Heart right ventricle (tissue), 16 donors: ENCODE measurements around the gene PTRH1. TPM values are rescaled to one million over a fixed set of nuclear protein-coding genes. Genes with fewer than 3 reads are reported as not detected.

Experiments used
- ATAC-seq, 8 donors: fragments of 200-7000 bp; cut with Tn5 transposase; one replicate each; pipeline ENCODE4 v1.9.1; 2020; ENCODE audit warnings: mild to moderate bottlenecking in 8 of 8, moderate library complexity in 8 of 8, moderate number of reproducible peaks in 1 of 8
- DNase-seq, 2 donors: peaks; one replicate each; pipeline ENCODE4 v3.0.0-alpha.2; 2020
- H3K27ac ChIP-seq, 10 donors: fragments of 200-600 bp; sonication (generic) in 2 of 10; one replicate each; pipeline versions ENCODE4 v1.5.0 to v1.8.0; 2020 to 2022; ENCODE audit warnings: mild to moderate bottlenecking in 3 of 10
- H3K27me3 ChIP-seq, 7 donors: fragments of 200-600 bp; one replicate each; pipeline ENCODE4 v1.8.0; 2021 to 2022; ENCODE audit warnings: mild to moderate bottlenecking in 2 of 7
- H3K36me3 ChIP-seq, 9 donors: fragments of 200-600 bp; sonication (generic) in 1 of 9; one replicate each; pipeline versions ENCODE4 v1.5.0 to v1.8.0; 2020 to 2022; ENCODE audit warnings: mild to moderate bottlenecking in 2 of 9
- H3K4me1 ChIP-seq, 9 donors: fragments of 200-600 bp; sonication (generic) in 1 of 9; one replicate each; pipeline versions ENCODE4 v1.5.0 to v1.8.0; 2020 to 2022; ENCODE audit warnings: mild to moderate bottlenecking in 4 of 9
- H3K4me3 ChIP-seq, 10 donors: fragments of 200-600 bp; sonication (generic) in 2 of 10; one replicate each; pipeline versions ENCODE4 v1.5.0 to v1.8.0; 2020 to 2022; ENCODE audit warnings: mild to moderate bottlenecking in 7 of 10, moderate library complexity in 2 of 10
- H3K9me3 ChIP-seq, 11 donors: fragments of 200-600 bp in 10 of 11; sonication (generic) in 2 of 11; one replicate each; pipeline versions ENCODE4 v1.5.0 to v1.8.0; 2013 to 2022; ENCODE audit warnings: mild to moderate bottlenecking in 2 of 11, control low read depth in 1 of 11, moderate library complexity in 1 of 11
- CTCF ChIP-seq, 9 donors: fragments of 200-600 bp; sonication (generic) in 2 of 9; IDR thresholded peaks; one replicate each; pipeline versions ENCODE4 v1.5.0 to v1.8.0; 2021 to 2022; ENCODE audit warnings: antibody characterized with exemption in 9 of 9, mild to moderate bottlenecking in 5 of 9, moderate library complexity in 1 of 9
- WGBS, 2 donors: extraction: QIAGEN DNeasy Blood & Tissue Kit; methylation state at CpG; one replicate each; pipeline ENCODE4 v1.1.7; 2013; ENCODE audit warnings: inconsistent platforms in 1 of 2; 5-methylcytosine and 5-hydroxymethylcytosine counted together
- intact Hi-C, 10 donors: fragments of 100-400 bp; cut with DNase I; formaldehyde crosslinking; loops; one replicate each; pipeline versions ENCODE4 v1.11.1 to v1.14.2; 2022
- polyA plus RNA-seq, 2 donors: library from polyadenylated mRNA; stranded (reverse); fragments of 200-250 nt; gene quantifications; one replicate each; pipeline ENCODE4 v1.2.3, GENCODE V29; 2013
- total RNA-seq, 10 donors: library from RNA; stranded (reverse); fragmentation: NEBNext Ultra II Directional in 3 of 10; extraction: Animal tissue kit (Norgen Biotek cat#: 25700) in 3 of 10; gene quantifications; one replicate each; pipeline versions ENCODE4 v1.2.1 to v1.2.4, GENCODE V29; 2021 to 2023
- donor health status: Arrhythmogenic right ventricular cardiomyopathy.
- donor health status: ischemic (EF 13 %, LVEDD 7.1; RV severe dilation, severe dysfunction).
- donor health status: healthy with polysubstance abuse.
- donor health status: DM: no; HTN: yes; CAD: no.
- donor health status: DM: no; HTN: no; CAD: no.
- donor health status: ischemic (EF 25% LVEDD 6.9; RV normal size, moderate dysfunction).
- donor health status: ischemic (EF 25% LVEDD 5.7; RV mildly dilated, moderate dysfunction).
- donor health status: healthy.
- donor health status: DM: yes; HTN: yes; CAD: no.
- donor health status: Ischemic cardiomyopathy.
- donor health status: ischemic (EF 35%, LVEDD 5.7; RV mildly dilated, moderate dysfunction).
- donor health status: nonischemic (EF 11% LVEDD 7.7; RV severe dilation, severe dysfunction).
- donor health status: DM: yes; HTN: yes; CAD: no.
- donor health status: PGD.
- donor health status: ischemic (EF 29% LVEDD 5.4; RV normal size, mild dysfunction).
- donor health status: nonischemic (EF 23%, LVEDD 6.1; RV moderate dilation, normal function).

PTRH1 gene
- total and polyA plus RNA-seq, 12 donors = 8.1 to 47.0 (median 11.5) TPM

GRCh38 chr9:127706836-127707241, 8.6 kb downstream of the PTRH1 start, which contains the start of gene CFAP157:
CFAP157 (plus strand) TSS chr9:127706988; CDS start chr9:127707032, 44 bp downstream.
- no peaks in the 10 kb centered on the region for H3K4me1 ChIP-seq
- H3K36me3 ChIP-seq = no peaks in the 10 kb centered on the region
- DNase-seq = no peak
- no peaks in the 10 kb centered on the region for H3K9me3 ChIP-seq
- 58 to 63% methylated on average over 11 of the region's 11 CpGs for WGBS, 2 donors
- H3K27me3 ChIP-seq = no peaks in the 10 kb centered on the region
- ATAC-seq = peak in 2 of 8 donors; percentile 23 to 35
- intact Hi-C loops = no loop called here
- TF ChIP-seq CTCF (IDR thresholded peaks at IDR 0.05) = no peak
- H3K27ac ChIP-seq = no peak within 1 kb of the TSS
- no peak within 1 kb of the TSS for H3K4me3 ChIP-seq

GRCh38 chr9:127705577-127706379, 9.7 kb downstream of the PTRH1 start:
- TF ChIP-seq CTCF (IDR thresholded peaks at IDR 0.05) = no peak
- ATAC-seq (peak in 2 of 8 donors; percentile 16 to 17), DNase-seq (no peak)
- intact Hi-C loops = no loop called here
- Histone ChIP-seq H3K4me1 (no peaks in the 10 kb centered on the region), H3K27ac (no peak overlapping the region), H3K4me3 (no peak overlapping the region), H3K27me3 (no peaks in the 10 kb centered on the region), H3K36me3 (no peaks in the 10 kb centered on the region), H3K9me3 (no peaks in the 10 kb centered on the region)
- WGBS, 2 donors = 86 to 87% methylated on average over 12 of the region's 12 CpGs

GRCh38 chr9:127703289-127703946, 12.0 kb downstream of the PTRH1 start:
- intact Hi-C loops = no loop called here
- H3K27ac ChIP-seq = no peak overlapping the region
- WGBS, 2 donors = 80 to 85% methylated on average over 9 of the region's 9 CpGs
- no peak overlapping the region for H3K4me3 ChIP-seq
- ATAC-seq (no peak), DNase-seq (no peak)
- TF ChIP-seq CTCF (IDR thresholded peaks at IDR 0.05) = no peak
- H3K27me3 ChIP-seq = no peaks in the 10 kb centered on the region
- no peaks in the 10 kb centered on the region for H3K36me3 ChIP-seq
- no peaks in the 10 kb centered on the region for H3K9me3 ChIP-seq
- peaks cover 0 to 16% (median 5%) of the 10 kb centered on the region in 9 donors for H3K4me1 ChIP-seq

GRCh38 chr9:127700594-127701255, 14.7 kb downstream of the PTRH1 start:
- Histone ChIP-seq H3K36me3 (no peaks in the 10 kb centered on the region), H3K27me3 (no peaks in the 10 kb centered on the region), H3K4me1 (peaks cover 0 to 17% (median 5%) of the 10 kb centered on the region in 9 donors), H3K9me3 (no peaks in the 10 kb centered on the region), H3K27ac (no peak overlapping the region), H3K4me3 (no peak overlapping the region)
- TF ChIP-seq CTCF (IDR thresholded peaks at IDR 0.05) = no peak
- intact Hi-C loops = no loop called here
- ATAC-seq (no peak), DNase-seq (no peak)
- 81 to 87% methylated on average over 5 of the region's 5 CpGs for WGBS, 2 donors
